ENCODE measurements around the gene TUBB2B.

Gene TUBB2B

GRCh38 chr6:3194535-3195419 lies 32.7 kb downstream of the TUBB2B start:
- TF ChIP-seq SIN3A (IDR thresholded peaks at IDR 0.05; ENCODE audit: borderline replicate concordance, insufficient read depth, low read length) (no peak), TAF1 (IDR thresholded peaks at IDR 0.05; ENCODE audit: borderline replicate concordance, insufficient read depth, low read length) (no peak), FOXP2 (optimal IDR thresholded peaks at IDR 0.05; ENCODE audit: borderline replicate concordance, extremely low read depth, extremely low read length, insufficient read depth) (no peak), REST (IDR thresholded peaks at IDR 0.05; ENCODE audit: insufficient read depth in 1 of 2, low read depth in 2 of 2, low read length in 2 of 2) (no peak), POLR2AphosphoS5 (IDR thresholded peaks at IDR 0.05; ENCODE audit: low read depth, low read length) (no peak)

- TF ChIP-seq SIN3A (IDR thresholded peaks at IDR 0.05; ENCODE audit: borderline replicate concordance, insufficient read depth, low read length) (no peak), POLR2AphosphoS5 (IDR thresholded peaks at IDR 0.05; ENCODE audit: low read depth, low read length) (no peak), REST (IDR thresholded peaks at IDR 0.05; ENCODE audit: insufficient read depth in 1 of 2, low read depth in 2 of 2, low read length in 2 of 2) (no peak), FOXP2 (optimal IDR thresholded peaks at IDR 0.05; ENCODE audit: borderline replicate concordance, extremely low read depth, extremely low read length, insufficient read depth) (no peak), TAF1 (IDR thresholded peaks at IDR 0.05; ENCODE audit: borderline replicate concordance, insufficient read depth, low read length) (no peak)
Measured at GRCh38 chr6:3193102-3193849, 34.2 kb downstream of the TUBB2B start.

- TF ChIP-seq TAF1 (IDR thresholded peaks at IDR 0.05; ENCODE audit: borderline replicate concordance, insufficient read depth, low read length) (no peak), FOXP2 (optimal IDR thresholded peaks at IDR 0.05; ENCODE audit: borderline replicate concordance, extremely low read depth, extremely low read length, insufficient read depth) (no peak), POLR2AphosphoS5 (IDR thresholded peaks at IDR 0.05; ENCODE audit: low read depth, low read length) (no peak), SIN3A (IDR thresholded peaks at IDR 0.05; ENCODE audit: borderline replicate concordance, insufficient read depth, low read length) (no peak), REST (IDR thresholded peaks at IDR 0.05; ENCODE audit: insufficient read depth in 1 of 2, low read depth in 2 of 2, low read length in 2 of 2) (no peak)
Measured at GRCh38 chr6:3190779-3191178, 36.7 kb downstream of the TUBB2B start.

GRCh38 chr6:3190056-3190455 lies 37.4 kb downstream of the TUBB2B start:
- TF ChIP-seq REST (IDR thresholded peaks at IDR 0.05; ENCODE audit: insufficient read depth in 1 of 2, low read depth in 2 of 2, low read length in 2 of 2), result no peak
- TF ChIP-seq FOXP2 (optimal IDR thresholded peaks at IDR 0.05; ENCODE audit: borderline replicate concordance, extremely low read depth, extremely low read length, insufficient read depth), result no peak
- TF ChIP-seq TAF1 (IDR thresholded peaks at IDR 0.05; ENCODE audit: borderline replicate concordance, insufficient read depth, low read length), result no peak
- no peak for TF ChIP-seq POLR2AphosphoS5 (IDR thresholded peaks at IDR 0.05; ENCODE audit: low read depth, low read length)
- TF ChIP-seq SIN3A (IDR thresholded peaks at IDR 0.05; ENCODE audit: borderline replicate concordance, insufficient read depth, low read length), result no peak
